ENCODE measurements around the gene MAP7.

The MAP7 gene

DNA sequence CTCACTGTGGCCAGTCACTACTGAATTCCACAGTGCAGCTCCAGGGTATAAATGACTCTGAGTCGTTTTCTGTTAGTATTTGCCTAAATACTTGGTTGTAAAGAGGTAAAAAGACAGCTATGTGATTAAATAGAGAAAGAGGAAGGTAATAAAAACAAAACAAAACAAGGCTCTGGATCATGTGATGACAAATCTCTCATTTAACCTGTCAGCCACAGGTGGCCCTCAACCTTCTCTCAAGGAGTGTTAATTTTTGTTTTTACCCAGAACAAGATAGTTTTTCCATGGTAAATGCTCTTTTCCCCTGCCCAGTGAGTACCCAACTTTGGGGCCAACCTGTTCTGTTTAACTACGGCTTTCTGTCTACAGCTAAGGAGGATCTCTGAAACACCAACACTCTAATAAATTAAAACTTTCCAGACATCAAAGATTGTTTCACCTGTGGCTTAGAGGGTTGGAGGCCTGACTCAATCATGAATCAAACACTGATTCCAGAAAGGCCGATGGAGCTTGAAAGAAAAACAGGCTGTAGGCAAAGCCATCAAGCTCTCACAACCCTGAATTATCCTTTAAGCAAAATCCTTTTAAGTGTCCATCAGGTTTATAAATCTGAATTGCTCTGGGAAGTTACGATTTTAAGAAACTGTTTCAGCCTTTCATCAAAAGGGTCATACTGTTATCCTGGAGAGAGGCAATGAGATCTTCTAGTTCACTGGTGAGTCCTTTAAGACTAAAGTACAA, 179.1 kb downstream of the MAP7 start:
- DNase-seq = no peak

GRCh38 chr6:136365776-136366354, 184.4 kb downstream of the MAP7 start:
- peak; percentile 35 for DNase-seq

DNA sequence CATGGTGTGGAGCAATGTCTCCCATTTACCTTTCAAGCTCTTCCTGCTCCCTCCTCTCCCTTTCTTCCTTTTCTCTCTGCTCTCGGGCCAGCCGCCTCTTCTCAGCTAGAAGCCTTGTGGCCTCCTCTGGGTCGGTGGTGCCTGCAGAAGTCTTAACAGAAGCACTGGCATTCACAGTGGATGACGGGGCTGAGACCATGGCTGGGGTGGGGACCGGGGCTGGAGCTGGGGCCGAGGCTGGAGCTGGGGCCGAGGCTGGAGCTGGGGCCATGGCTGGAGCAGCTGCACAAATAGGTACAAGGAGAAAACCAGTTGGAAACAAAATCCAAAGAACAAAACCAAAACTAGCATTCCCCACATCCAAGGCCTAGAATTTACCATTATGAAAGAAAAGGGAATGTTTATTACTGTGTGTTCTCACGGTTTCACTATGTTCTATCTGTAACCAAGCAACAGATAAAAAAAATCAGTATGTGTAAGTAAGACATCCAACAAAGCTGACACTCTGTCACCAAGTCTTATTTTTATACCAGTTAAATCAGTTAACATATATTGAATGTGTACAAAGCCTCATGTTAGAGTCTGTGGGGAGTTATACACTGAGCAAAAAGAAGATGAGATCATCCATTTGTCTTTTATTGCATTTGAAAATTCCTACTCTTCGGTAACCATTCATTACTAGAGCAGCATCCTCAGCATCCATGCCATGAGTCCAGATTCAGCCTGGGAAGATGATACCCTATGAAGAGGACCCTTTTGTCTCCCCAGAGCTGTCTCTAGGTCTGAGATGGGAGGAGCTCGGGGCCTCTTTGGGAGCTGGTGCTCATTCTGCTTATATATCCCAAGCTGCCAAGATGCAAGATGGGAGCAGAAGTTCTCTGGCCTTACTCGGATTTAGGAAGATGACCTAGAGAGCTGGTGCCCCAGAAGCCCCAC, 187.5 kb downstream of the MAP7 start:
- DNase-seq = no peak

DNA sequence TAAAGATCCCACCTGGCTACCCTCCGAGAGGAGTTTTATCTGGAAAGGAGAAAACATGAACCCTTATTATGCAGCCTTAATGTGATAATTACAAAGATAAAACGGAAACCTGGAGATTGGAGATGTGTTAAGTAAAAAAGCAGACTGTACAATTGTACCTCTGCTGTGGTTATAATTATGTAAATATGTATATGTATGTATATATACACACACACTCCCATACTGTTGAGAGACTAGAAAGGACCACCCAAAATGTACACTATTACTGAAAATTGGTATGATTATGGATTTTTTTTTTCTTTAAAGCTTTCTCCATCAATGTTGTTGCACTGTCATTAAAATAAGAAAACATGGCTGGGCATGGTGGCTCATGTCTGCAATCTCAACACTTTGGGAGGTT, 188.4 kb downstream of the MAP7 start:
- DNase-seq = no peak

GRCh38 chr6:136360783-136361182, 189.4 kb downstream of the MAP7 start:
- no peak for DNase-seq

DNA sequence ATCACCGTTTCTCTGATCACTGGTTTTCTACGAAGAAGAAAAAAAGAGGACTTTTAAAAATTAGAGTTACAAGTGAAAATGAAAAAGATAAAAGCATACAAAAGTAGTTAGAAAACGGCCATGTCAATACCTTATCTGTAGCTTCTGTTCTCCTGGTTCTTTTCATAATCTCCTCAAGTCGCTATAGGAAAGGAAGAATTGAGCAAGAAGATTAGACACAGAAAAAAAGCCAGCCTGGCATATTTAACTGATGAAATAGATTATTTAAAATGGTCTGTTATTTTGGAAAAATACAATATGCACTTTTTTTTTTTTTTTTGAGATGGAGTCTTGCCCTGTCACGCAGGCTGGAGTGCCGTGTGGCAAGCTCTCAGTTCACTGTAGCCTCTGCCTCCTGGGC, 190.4 kb downstream of the MAP7 start:
- no peak for DNase-seq

DNA sequence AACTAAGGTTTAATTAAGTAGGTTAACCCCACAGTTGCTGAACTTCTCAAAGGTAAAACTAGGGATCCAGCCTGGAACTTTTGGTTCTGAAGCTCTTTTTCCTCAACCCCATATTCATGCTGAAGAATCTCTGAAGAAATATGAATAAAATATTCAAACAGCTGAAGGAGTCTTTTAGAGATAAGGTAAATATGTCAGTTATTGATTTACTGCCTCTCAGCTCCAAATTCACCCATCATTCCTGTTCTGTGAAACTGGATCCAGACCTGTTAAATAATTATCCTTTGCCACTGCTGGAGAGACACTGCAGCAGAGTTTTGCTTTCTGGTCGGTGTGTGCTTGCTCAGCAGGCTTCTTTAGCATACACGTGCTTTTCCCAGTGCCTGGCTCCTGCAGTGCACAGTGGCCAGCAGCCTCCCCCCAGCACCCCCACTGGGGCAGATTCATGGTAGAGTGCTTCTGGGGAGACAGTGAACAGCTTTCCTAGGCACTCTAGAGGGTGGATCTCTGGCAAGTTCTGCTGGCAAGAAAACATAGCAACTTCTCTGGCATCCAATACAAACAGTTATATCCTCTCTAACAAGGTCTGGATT, 198.6 kb downstream of the MAP7 start:
- DNase-seq = no peak

- no peak for DNase-seq
These were observed 199.3 kb downstream of the MAP7 start for GRCh38 chr6:136350914-136351313.

DNA sequence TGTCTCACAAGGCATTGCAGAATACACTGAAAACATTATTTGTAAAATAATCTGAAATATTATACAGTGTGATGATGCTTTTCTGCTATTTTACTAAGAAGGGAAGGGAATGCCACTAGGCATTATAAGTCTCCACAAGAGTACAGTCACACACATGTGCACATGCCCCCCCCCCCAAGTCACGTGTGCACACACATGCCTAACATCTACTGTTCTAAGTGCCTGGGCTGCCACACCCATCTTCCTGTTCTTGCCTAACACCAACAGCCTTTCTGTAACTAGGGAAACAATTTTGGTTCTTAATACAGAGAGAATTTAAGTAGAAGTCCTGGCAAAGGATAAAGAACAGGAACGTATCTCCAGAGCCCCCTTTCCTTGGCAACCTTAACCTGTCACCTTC, 202.4 kb downstream of the MAP7 start:
- no peak for DNase-seq

GRCh38 chr6:136345145-136345544, 205.1 kb downstream of the MAP7 start:
- no peak for DNase-seq

- DNase-seq = no peak
These were observed 205.8 kb downstream of the MAP7 start for GRCh38 chr6:136344420-136344819.

DNA sequence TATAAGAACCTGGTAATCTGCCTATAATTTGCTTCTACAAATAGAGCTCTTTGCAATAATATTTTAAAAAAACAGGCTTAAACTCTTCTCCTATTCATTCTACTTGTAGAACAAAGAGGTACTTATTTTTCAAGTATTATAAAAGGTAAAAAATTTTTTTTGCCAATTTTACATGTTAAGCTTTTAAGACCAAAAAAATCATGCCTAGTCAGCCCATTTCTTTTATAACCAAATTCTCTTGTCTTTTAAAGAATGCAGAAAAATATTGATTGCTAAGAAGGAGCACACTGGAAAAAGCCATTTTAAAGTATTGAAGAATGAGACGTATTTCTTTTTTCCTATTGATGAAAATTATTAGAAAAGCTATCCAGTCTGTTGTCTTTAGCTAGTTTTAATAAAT, 206.5 kb downstream of the MAP7 start:
- DNase-seq = no peak

GRCh38 chr6:136343275-136343674, 206.9 kb downstream of the MAP7 start:
- DNase-seq = no peak

- no peak for DNase-seq
These were observed 208.3 kb downstream of the MAP7 start for GRCh38 chr6:136341967-136342366.

- DNase-seq = no peak
These were observed 208.9 kb downstream of the MAP7 start for GRCh38 chr6:136341367-136341766.

DNA sequence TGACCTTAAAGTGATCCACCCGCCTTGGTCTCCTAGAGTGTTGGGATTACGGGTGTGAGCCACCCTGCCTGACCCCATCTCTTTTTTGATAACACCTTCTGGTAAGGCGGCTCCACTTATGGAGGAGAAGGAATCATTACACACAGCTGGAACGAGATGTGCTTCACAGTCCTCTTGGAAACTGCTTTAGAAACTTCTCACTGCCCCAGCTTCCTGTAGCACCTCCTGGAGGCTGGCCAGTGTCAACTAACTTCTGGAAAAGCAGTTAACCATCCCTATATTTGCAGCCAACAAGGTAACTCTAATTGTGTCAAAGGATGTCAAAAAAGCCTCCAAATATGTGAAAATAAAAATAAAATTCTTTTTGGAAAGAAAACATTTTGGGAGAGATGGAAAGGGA, 211.7 kb downstream of the MAP7 start:
- DNase-seq = no peak

- DNase-seq = no peak
These were observed 212.6 kb downstream of the MAP7 start for GRCh38 chr6:136337606-136338005.

- DNase-seq = no peak
These were observed 213.1 kb downstream of the MAP7 start for GRCh38 chr6:136337121-136337520.

DNA sequence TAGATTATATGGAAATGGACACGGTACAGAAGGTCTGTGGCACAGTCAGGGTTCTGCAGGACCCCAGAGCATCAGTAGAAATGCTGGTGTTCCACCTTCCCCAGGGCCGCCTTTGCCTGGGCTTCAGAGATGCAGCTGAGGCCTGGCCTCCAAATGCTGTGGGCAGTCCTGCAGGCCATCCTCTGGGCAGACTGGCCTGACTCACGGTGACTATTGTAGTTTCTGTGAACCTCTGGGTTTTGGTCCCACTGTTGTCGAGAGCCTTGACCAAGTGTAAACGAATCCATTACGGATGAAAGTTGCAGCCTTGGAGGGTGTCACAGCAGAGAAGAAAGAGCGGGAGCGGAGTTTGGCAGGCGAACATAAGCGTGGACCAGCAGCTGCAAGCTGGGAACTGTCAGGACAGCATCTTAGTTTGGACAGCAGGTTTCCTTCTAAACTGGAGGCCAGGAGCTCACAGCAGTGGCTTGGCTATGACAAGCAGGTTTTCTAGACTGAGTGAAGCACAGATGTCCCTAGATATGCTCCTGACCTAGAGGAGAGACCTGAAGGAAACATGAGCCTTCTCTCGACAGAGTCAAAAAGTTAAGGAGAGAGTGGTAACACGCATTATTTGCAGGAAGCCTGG, 214.4 kb downstream of the MAP7 start:
- DNase-seq = no peak

DNA sequence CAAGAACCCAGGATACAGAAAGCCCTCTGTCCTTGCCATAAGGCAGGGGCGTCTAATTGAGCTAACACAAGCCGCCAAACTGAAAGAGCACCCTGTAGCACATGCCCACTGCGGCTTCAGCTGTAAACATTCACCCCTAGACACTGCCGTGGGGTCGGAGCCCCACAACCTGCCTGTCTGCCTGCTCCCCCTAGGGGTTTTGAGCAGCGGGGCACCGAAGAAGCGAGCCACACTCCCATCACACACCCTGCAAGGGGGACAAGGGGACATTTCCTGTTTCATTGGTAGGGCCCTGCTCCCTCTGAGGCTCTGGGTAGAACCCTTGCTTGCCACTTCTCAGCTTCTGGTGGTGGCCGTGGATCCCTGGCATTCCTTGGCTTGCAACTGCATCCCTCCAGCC, 215.4 kb downstream of the MAP7 start:
- no peak for DNase-seq

DNA sequence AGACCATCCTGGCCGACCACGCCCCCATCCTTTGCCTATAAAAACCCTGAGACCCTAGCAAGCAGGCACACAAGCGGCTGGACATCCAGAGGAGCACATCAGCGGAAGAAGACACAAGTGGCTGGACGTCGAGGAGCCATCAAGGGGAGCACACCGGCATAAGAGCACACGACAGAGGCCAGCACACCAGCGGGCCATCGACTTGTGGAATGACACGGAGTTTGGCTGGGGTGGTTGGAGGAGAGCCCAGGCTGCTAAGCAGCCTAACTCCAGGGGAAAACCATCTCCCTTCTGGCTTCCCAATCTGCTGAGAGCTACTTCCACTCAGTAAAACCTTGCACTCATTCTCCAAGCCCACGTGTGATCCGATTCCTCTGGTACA, 215.8 kb downstream of the MAP7 start:
- no peak for DNase-seq

GRCh38 chr6:136333824-136334464, 216.3 kb downstream of the MAP7 start:
- DNase-seq = no peak

GRCh38 chr6:136331461-136331860, 218.8 kb downstream of the MAP7 start:
- no peak for DNase-seq

Data from NCI-H1092 treated with DMSO at 0.1 percent for 48 hours (cell line).